GM18873 (cell line): ENCODE measurements around the gene PRKN.
"Not testable (repeated sequence)": the region's sequence is repeated elsewhere in the genome, so short reads cannot be mapped to it uniquely, and the experiment has no call there.

Source experiments
- ATAC-seq: cut with Tn5 transposase; IDR thresholded peaks from one replicate; pipeline ENCODE4 v1.9.1; 2021; ENCODE audit warnings: mild to moderate bottlenecking, moderate library complexity, moderate number of reproducible peaks; ENCODE audit not compliant: unreplicated experiment, low FRiP score

PRKN gene

GRCh38 chr6:162546905-162547304 lies 180.7 kb downstream of the PRKN start:
- ATAC-seq, result no peak

GRCh38 chr6:162543221-162543620 lies 184.3 kb downstream of the PRKN start:
- no peak for ATAC-seq

- ATAC-seq, result no peak
Measured at GRCh38 chr6:162541019-162541601, 186.5 kb downstream of the PRKN start.

- ATAC-seq, result no peak
Measured at GRCh38 chr6:162539321-162539720, 188.2 kb downstream of the PRKN start.

GRCh38 chr6:162538643-162539064 lies 188.9 kb downstream of the PRKN start:
- no peak for ATAC-seq

GRCh38 chr6:162533009-162533400 lies 194.6 kb downstream of the PRKN start:
- no peak for ATAC-seq

- no peak for ATAC-seq
Measured at GRCh38 chr6:162532283-162533008, 195.1 kb downstream of the PRKN start.

GRCh38 chr6:162531391-162531790 lies 196.2 kb downstream of the PRKN start:
- not testable (repeated sequence) for ATAC-seq

GRCh38 chr6:162528538-162528937 lies 199.0 kb downstream of the PRKN start:
- ATAC-seq, result no peak

GRCh38 chr6:162526960-162527359 lies 200.6 kb downstream of the PRKN start:
- no peak for ATAC-seq

- no peak for ATAC-seq
Measured at GRCh38 chr6:162525181-162525580, 202.4 kb downstream of the PRKN start.

GRCh38 chr6:162512744-162513143 lies 214.8 kb downstream of the PRKN start:
- no peak for ATAC-seq

- no peak for ATAC-seq
Measured at GRCh38 chr6:162497389-162497788, 230.2 kb downstream of the PRKN start.

GRCh38 chr6:162493917-162494316 lies 233.6 kb downstream of the PRKN start:
- no peak for ATAC-seq

- ATAC-seq, result no peak
Measured at GRCh38 chr6:162491637-162492036, 235.9 kb downstream of the PRKN start.

- no peak for ATAC-seq
Measured at GRCh38 chr6:162489101-162489976, 238.2 kb downstream of the PRKN start.

- ATAC-seq, result no peak
Measured at GRCh38 chr6:162488444-162488843, 239.1 kb downstream of the PRKN start.

GRCh38 chr6:162485464-162485863 lies 242.1 kb downstream of the PRKN start:
- ATAC-seq, result no peak

GRCh38 chr6:162481938-162482337 lies 245.6 kb downstream of the PRKN start:
- ATAC-seq, result no peak

GRCh38 chr6:162481320-162481719 lies 246.2 kb downstream of the PRKN start:
- ATAC-seq, result no peak

GRCh38 chr6:162478192-162478671 lies 249.3 kb downstream of the PRKN start:
- ATAC-seq, result no peak
